ENCODE results near the gene E2F8. TPM values are rescaled to one million over a fixed set of nuclear protein-coding genes. Genes with fewer than 3 reads are reported as not detected.

E2F8 gene
- total RNA-seq, 1 experiment from 2014 or later, result 19.5 TPM

- H3K4me1 ChIP-seq (ENCODE audit: insufficient read depth, low read length, poor library complexity, severe bottlenecking), result no peaks in the 10 kb centered on the region
- H3K27ac ChIP-seq (ENCODE audit: low read depth, low read length, poor library complexity, severe bottlenecking), result no peak overlapping the region
- H3K4me3 ChIP-seq (ENCODE audit: low read depth, low read length, poor library complexity, severe bottlenecking), result no peak overlapping the region
- POLR2A ChIA-PET (ENCODE audit: low non-redundant PET), result no interaction called here
- no peaks in the 10 kb centered on the region for H3K27me3 ChIP-seq (replicated peaks; ENCODE audit: insufficient read depth, low read depth, low read length, poor library complexity)
- CTCF ChIA-PET, result no interaction called here
- DNase-seq (ENCODE audit: low spot score), result no peak
- H3K36me3 ChIP-seq (ENCODE audit: insufficient read depth, low read length, poor library complexity, severe bottlenecking), result no peaks in the 10 kb centered on the region
- no TSS peak for BruUV-seq (replicated peaks)
- no peaks in the 10 kb centered on the region for H3K9me3 ChIP-seq (ENCODE audit: low read depth, low read length, poor library complexity, severe bottlenecking)
- no peak for TF ChIP-seq EZH2 (IDR thresholded peaks at IDR 0.05; ENCODE audit: borderline replicate concordance, low read depth, low read length, poor library complexity, severe bottlenecking)
- TF ChIP-seq, protein P1, sequence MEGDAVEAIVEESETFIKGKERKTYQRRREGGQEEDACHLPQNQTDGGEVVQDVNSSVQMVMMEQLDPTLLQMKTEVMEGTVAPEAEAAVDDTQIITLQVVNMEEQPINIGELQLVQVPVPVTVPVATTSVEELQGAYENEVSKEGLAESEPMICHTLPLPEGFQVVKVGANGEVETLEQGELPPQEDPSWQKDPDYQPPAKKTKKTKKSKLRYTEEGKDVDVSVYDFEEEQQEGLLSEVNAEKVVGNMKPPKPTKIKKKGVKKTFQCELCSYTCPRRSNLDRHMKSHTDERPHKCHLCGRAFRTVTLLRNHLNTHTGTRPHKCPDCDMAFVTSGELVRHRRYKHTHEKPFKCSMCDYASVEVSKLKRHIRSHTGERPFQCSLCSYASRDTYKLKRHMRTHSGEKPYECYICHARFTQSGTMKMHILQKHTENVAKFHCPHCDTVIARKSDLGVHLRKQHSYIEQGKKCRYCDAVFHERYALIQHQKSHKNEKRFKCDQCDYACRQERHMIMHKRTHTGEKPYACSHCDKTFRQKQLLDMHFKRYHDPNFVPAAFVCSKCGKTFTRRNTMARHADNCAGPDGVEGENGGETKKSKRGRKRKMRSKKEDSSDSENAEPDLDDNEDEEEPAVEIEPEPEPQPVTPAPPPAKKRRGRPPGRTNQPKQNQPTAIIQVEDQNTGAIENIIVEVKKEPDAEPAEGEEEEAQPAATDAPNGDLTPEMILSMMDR (conservative IDR thresholded peaks at IDR 0.05; ENCODE audit: low read depth, low read length), result no peak
- intact Hi-C loops (cut with micrococcal nuclease; ENCODE audit: unreplicated experiment), result no loop called here
These were observed 46.0 kb downstream of the E2F8 start for GRCh38 chr11:19194620-19195308.

DNA sequence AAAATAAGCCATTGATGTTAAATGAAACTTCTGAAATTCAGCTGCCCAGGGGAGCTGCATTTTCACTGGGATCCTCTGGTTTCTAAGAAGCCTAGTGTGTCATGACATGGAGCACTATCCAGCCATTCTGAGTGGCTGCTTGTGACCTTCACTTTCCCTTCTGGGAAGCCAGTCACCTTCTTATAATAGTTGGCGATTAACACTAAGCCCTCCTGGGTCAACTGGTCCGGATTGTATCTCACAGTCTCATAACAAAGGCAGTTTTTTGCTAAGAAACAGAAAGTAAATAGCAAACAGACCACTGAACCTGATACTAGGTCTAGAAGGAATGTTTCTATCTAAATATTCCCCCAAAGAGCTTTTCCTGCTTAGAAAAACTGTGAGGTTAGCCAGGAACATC lies 46.8 kb downstream of the E2F8 start:
- no peak for DNase-seq (ENCODE audit: low spot score)
- Histone ChIP-seq H3K27ac (ENCODE audit: low read depth, low read length, poor library complexity, severe bottlenecking) (no peak overlapping the region), H3K9me3 (ENCODE audit: low read depth, low read length, poor library complexity, severe bottlenecking) (no peaks in the 10 kb centered on the region), H3K27me3 (replicated peaks; ENCODE audit: insufficient read depth, low read depth, low read length, poor library complexity) (no peaks in the 10 kb centered on the region), H3K4me1 (ENCODE audit: insufficient read depth, low read length, poor library complexity, severe bottlenecking) (no peaks in the 10 kb centered on the region), H3K4me3 (ENCODE audit: low read depth, low read length, poor library complexity, severe bottlenecking) (no peak overlapping the region), H3K36me3 (ENCODE audit: insufficient read depth, low read length, poor library complexity, severe bottlenecking) (no peaks in the 10 kb centered on the region)
- BruUV-seq (replicated peaks), result no TSS peak
- CTCF ChIA-PET, result interaction anchor here (0.6 kb wide), 1 partner anchor 122 kb away, joined by 9 read pairs; no protein-coding TSS in a partner anchor
- intact Hi-C loops (cut with micrococcal nuclease; ENCODE audit: unreplicated experiment), result no loop called here
- TF ChIP-seq, protein P1 (conservative IDR thresholded peaks at IDR 0.05; ENCODE audit: low read depth, low read length), result no peak
- no peak for TF ChIP-seq EZH2 (IDR thresholded peaks at IDR 0.05; ENCODE audit: borderline replicate concordance, low read depth, low read length, poor library complexity, severe bottlenecking)
- POLR2A ChIA-PET (ENCODE audit: low non-redundant PET), result no interaction called here

DNA sequence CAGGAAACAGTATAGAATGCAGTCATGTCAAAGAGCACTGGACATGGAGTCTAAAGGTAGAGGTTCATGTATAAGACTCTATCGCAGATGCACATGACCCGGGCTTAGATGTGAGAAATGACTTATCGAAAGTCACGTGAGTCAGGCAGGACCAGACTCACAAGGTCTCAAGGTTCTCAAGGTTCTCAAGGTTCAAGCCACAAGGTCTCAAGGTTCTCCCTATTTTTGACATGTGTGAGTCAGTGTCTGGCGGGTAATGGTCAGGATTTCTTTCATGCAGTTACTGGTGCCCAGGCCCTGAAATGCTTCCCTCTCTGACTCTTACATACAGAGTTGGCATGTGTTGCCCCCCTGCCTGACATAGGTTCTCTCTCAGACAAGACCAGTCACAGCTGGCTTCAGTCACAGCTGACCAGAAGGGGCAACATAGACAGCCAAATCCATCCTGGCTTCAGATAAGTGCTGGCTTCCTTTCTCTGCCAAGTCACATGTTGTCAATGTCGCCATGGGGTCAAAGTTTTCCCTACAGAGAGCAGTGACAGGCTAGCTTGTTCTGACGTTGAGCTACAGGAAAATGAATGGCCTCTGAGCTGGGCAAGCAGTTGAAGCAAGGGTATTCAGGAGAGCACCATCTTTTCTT lies 49.1 kb downstream of the E2F8 start:
- Histone ChIP-seq H3K4me3 (ENCODE audit: low read depth, low read length, poor library complexity, severe bottlenecking) (no peak overlapping the region), H3K4me1 (ENCODE audit: insufficient read depth, low read length, poor library complexity, severe bottlenecking) (no peaks in the 10 kb centered on the region), H3K36me3 (ENCODE audit: insufficient read depth, low read length, poor library complexity, severe bottlenecking) (no peaks in the 10 kb centered on the region), H3K27me3 (replicated peaks; ENCODE audit: insufficient read depth, low read depth, low read length, poor library complexity) (no peaks in the 10 kb centered on the region), H3K9me3 (ENCODE audit: low read depth, low read length, poor library complexity, severe bottlenecking) (no peaks in the 10 kb centered on the region), H3K27ac (ENCODE audit: low read depth, low read length, poor library complexity, severe bottlenecking) (no peak overlapping the region)
- CTCF ChIA-PET, result no interaction called here
- POLR2A ChIA-PET (ENCODE audit: low non-redundant PET), result no interaction called here
- TF ChIP-seq, protein P1 (conservative IDR thresholded peaks at IDR 0.05; ENCODE audit: low read depth, low read length), result no peak
- TF ChIP-seq EZH2 (IDR thresholded peaks at IDR 0.05; ENCODE audit: borderline replicate concordance, low read depth, low read length, poor library complexity, severe bottlenecking), result no peak
- no peak for DNase-seq (ENCODE audit: low spot score)
- no TSS peak for BruUV-seq (replicated peaks)
- intact Hi-C loops (cut with micrococcal nuclease; ENCODE audit: unreplicated experiment), result no loop called here

All from A673 (cell line).